Keratinocyte (primary cell): ENCODE data around the gene MPV17L2. TPM values are rescaled to one million over a fixed set of nuclear protein-coding genes. Genes with fewer than 3 reads are reported as not detected.

Experiments
- DNase-seq: peaks from one replicate; pipeline ENCODE4 v3.0.0-alpha.2; 2011; ENCODE audit warnings: low read depth, missing footprints, low spot score
- FAIRE-seq: peaks from 2 replicates; lab custom pipeline; 2011; peaks lifted over from hg19 to GRCh38; lab: Jason Lieb, UNC
- H2AFZ ChIP-seq: 2 replicates; pipeline ENCODE4 v1.6.0; 2012; ENCODE audit warnings: low read length, control low read depth, inconsistent platforms; ENCODE audit not compliant: control insufficient read depth
- H3K27ac ChIP-seq: 2 replicates; pipeline ENCODE4 v1.5.1; 2011; ENCODE audit warnings: low read length; ENCODE audit not compliant: control insufficient read depth, insufficient read depth
- H3K27me3 ChIP-seq: 3 replicates; pipeline ENCODE4 v1.6.0; 2011; ENCODE audit warnings: low read length; ENCODE audit not compliant: control insufficient read depth, insufficient read depth; ENCODE audit errors: extremely low read depth
- H3K36me3 ChIP-seq, 2 experiments: 2 replicates in 1 of 2; 3 replicates in 1 of 2; pipeline ENCODE4 v1.5.1; 2011; ENCODE audit warnings: low read length in 2 of 2, mild to moderate bottlenecking in 1 of 2; ENCODE audit not compliant: control insufficient read depth in 2 of 2, insufficient read depth in 2 of 2; ENCODE audit errors: extremely low read depth in 1 of 2
- H3K4me1 ChIP-seq: 3 replicates; pipeline ENCODE4 v1.5.1; 2011; ENCODE audit warnings: low read length; ENCODE audit not compliant: control insufficient read depth, insufficient read depth; ENCODE audit errors: extremely low read depth
- H3K4me2 ChIP-seq: 3 replicates; pipeline ENCODE4 v1.6.0; 2011; ENCODE audit warnings: low read depth, low read length; ENCODE audit not compliant: control insufficient read depth, insufficient read depth; ENCODE audit errors: extremely low read depth
- H3K4me3 ChIP-seq, 3 experiments: fragments of 200-600 bp in 1 of 3; sonication (generic) in 1 of 3; 2 replicates in 2 of 3; 3 replicates in 1 of 3; pipeline ENCODE4 v1.5.1; 2011 to 2016; ENCODE audit warnings: low read length in 3 of 3, mild to moderate bottlenecking in 3 of 3, control low read depth in 2 of 3, inconsistent platforms in 1 of 3, low read depth in 1 of 3, mixed read lengths in 1 of 3, mixed run types in 1 of 3, moderate library complexity in 1 of 3; ENCODE audit not compliant: control insufficient read depth in 2 of 3, insufficient read depth in 2 of 3; ENCODE audit errors: extremely low read depth in 1 of 3
- H3K79me2 ChIP-seq: 2 replicates; pipeline ENCODE4 v1.6.0; 2012; ENCODE audit warnings: low read length; ENCODE audit not compliant: control insufficient read depth, insufficient read depth
- H3K9ac ChIP-seq: 3 replicates; pipeline ENCODE4 v1.6.0; 2011; ENCODE audit warnings: low read length; ENCODE audit not compliant: control insufficient read depth, insufficient read depth; ENCODE audit errors: extremely low read depth
- H3K9me1 ChIP-seq: 3 replicates; pipeline ENCODE4 v1.6.0; 2011; ENCODE audit warnings: low read length; ENCODE audit not compliant: control insufficient read depth, insufficient read depth; ENCODE audit errors: extremely low read depth
- H3K9me3 ChIP-seq: 2 replicates; pipeline ENCODE4 v1.5.1; 2012; ENCODE audit warnings: low read depth, low read length; ENCODE audit not compliant: control insufficient read depth
- H4K20me1 ChIP-seq: 3 replicates; pipeline ENCODE4 v1.6.0; 2011; ENCODE audit warnings: low read length; ENCODE audit not compliant: control insufficient read depth, insufficient read depth; ENCODE audit errors: extremely low read depth
- EZH2 ChIP-seq: IDR thresholded peaks from one replicate; pipeline ENCODE4 v1.6.1; 2012; ENCODE audit warnings: inconsistent platforms, mild to moderate bottlenecking, low read length, moderate library complexity
- dilution Hi-C: fragments of 300-500 bp; cut with MboI; formaldehyde crosslinking; loops from one replicate; pipeline ENCODE4 v1.7.0; 2020; ENCODE audit warnings: low sequenced_read_pairs; ENCODE audit not compliant: extremely low pct_ligation_motif_present
- polyA minus RNA-seq, 3 experiments: library from RNA; depleted of rRNA, polyadenylated mRNA; stranded (reverse); fragments of >200 nt; gene quantifications; 1 replicate in 1 of 3; 2 replicates in 1 of 3; 3 replicates in 1 of 3; pipeline ENCODE4 v1.2.3, GENCODE V29; 2011
- polyA plus RNA-seq, 5 experiments: library from polyadenylated mRNA; depleted of rRNA in 3 of 5; stranded (reverse) in 3 of 5; stranded (forward) in 1 of 5; unstranded in 1 of 5; fragments of >200 nt; gene quantifications; 1 replicate in 1 of 5; 2 replicates in 3 of 5; 3 replicates in 1 of 5; pipeline versions ENCODE4 v1.2.1 to v1.2.3, GENCODE V29; 2011 to 2012; ENCODE audit warnings: missing spikeins in 2 of 5, low read depth in 1 of 5, low replicate concordance in 1 of 5
- TF ChIP-seq, protein P1 (sequence below), 3 experiments: IDR thresholded peaks in 1 of 3; conservative IDR thresholded peaks in 1 of 3; optimal IDR thresholded peaks in 1 of 3; 2 replicates in 2 of 3; 3 replicates in 1 of 3; pipeline versions ENCODE3 to v1.5.1; 2011; ENCODE audit warnings: low read length in 3 of 3, mild to moderate bottlenecking in 3 of 3, moderate library complexity in 2 of 3, control low read depth in 1 of 3, inconsistent platforms in 1 of 3; ENCODE audit not compliant: insufficient read depth in 2 of 3; ENCODE audit errors: extremely low read depth in 1 of 3

Gene MPV17L2
- polyA plus RNA-seq (26.3 to 39.8 TPM (median 26.8 TPM) in 3 replicates), polyA minus RNA-seq (22.0 to 49.3 TPM (median 47.2 TPM) in 3 replicates)
- 1.7 TPM for polyA plus RNA-seq (2011; ENCODE audit: low read depth)
- polyA plus RNA-seq (2011; cell fraction: cytosol; rRNA removed) = 32.5 and 45.0 TPM in 2 replicates
- polyA plus RNA-seq (2011; cell fraction: nucleus; rRNA removed) = 19.1 and 29.2 TPM in 2 replicates
- 15.8 and 27.7 TPM in 2 replicates for polyA plus RNA-seq (2012; ENCODE audit: low replicate concordance)
- 34.1 TPM for polyA minus RNA-seq (2011; cell fraction: cytosol; rRNA and poly(A)+ RNA removed)
- 10.8 and 12.0 TPM in 2 replicates for polyA minus RNA-seq (2011; cell fraction: nucleus; rRNA and poly(A)+ RNA removed)

DNA sequence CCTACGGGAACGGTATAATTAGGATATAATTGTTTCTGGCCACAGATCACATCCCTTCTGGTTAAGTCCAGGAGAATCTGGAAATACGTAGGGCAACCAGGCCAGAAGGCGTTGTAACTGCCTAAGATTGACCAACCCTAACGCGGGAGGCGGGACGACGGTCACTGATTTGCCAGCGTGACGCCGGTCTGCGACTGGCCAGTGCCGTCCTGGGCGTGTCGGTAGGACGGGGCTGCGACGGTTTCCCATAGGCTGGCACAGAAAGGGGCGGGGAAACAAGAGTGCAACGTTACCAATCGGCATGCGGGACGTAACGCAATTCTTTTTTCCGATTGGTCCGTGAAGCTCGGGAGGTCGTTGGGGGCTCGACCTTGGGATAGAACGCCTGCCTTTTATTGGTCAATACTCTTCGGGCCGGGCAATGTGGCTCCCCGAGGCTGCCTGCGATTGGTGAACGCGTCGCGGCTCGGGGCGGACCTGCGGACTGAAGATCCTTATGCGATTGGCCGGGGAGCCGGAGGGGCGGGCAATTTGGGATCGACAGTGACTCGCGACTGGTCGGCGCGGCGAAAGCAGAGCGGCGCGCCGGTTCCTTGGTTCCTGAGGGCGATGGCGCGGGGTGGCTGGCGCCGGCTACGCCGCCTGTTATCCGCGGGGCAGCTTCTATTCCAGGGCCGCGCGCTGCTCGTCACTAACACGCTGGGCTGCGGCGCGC, at the start of gene MPV17L2:
TSS of gene MPV17L2 (plus strand) at position 546 of the 715 bp plus-strand sequence. CDS start at position 610, 64 bp downstream.
- TF ChIP-seq, protein P1, sequence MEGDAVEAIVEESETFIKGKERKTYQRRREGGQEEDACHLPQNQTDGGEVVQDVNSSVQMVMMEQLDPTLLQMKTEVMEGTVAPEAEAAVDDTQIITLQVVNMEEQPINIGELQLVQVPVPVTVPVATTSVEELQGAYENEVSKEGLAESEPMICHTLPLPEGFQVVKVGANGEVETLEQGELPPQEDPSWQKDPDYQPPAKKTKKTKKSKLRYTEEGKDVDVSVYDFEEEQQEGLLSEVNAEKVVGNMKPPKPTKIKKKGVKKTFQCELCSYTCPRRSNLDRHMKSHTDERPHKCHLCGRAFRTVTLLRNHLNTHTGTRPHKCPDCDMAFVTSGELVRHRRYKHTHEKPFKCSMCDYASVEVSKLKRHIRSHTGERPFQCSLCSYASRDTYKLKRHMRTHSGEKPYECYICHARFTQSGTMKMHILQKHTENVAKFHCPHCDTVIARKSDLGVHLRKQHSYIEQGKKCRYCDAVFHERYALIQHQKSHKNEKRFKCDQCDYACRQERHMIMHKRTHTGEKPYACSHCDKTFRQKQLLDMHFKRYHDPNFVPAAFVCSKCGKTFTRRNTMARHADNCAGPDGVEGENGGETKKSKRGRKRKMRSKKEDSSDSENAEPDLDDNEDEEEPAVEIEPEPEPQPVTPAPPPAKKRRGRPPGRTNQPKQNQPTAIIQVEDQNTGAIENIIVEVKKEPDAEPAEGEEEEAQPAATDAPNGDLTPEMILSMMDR (optimal IDR thresholded peaks at IDR 0.05 in 1 of 3, IDR thresholded peaks at IDR 0.05 in 1 of 3, conservative IDR thresholded peaks at IDR 0.05 in 1 of 3; ENCODE audit: extremely low read depth in 1 of 3, insufficient read depth in 2 of 3, low read length in 3 of 3) = no peak
- no peak for TF ChIP-seq EZH2
- H3K36me3 ChIP-seq = peaks cover 4 to 9% of the 10 kb centered on the region in 2 experiments

DNA sequence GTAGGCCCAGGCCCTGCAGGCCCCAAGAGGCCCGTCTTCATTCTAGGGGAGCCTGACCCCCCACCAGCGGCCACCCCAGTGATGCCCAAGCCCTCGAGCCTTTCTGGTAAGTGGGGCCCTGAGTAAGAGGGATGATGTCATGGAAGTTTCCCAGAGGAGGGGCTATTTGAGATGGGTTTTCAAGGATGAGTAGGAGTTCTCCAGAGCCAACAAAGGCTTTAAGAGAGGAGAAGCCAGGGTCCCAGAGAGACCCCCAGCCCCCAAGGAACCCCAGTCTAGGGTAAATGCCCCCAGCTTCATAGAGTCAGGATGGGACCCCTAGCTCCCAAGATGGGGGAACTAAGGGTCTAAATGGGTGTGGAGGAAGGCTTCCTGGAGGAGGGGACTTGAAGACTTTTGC, 49.1 kb upstream of the MPV17L2 start:
- H3K4me3 ChIP-seq = no peak overlapping the region
- DNase-seq (no peak), FAIRE-seq (no peak)
- H3K79me2 ChIP-seq = no peaks in the 10 kb centered on the region
- H4K20me1 ChIP-seq = no peaks in the 10 kb centered on the region
- H3K9me1 ChIP-seq = no peaks in the 10 kb centered on the region
- H3K27me3 ChIP-seq = no peaks in the 10 kb centered on the region
- H2AFZ ChIP-seq = no peak overlapping the region
- no peaks in the 10 kb centered on the region for H3K4me1 ChIP-seq
- H3K9ac ChIP-seq = no peak overlapping the region
- peaks cover 0 to 13% of the 10 kb centered on the region in 2 experiments for H3K36me3 ChIP-seq
- no peak for TF ChIP-seq EZH2
- TF ChIP-seq, protein P1 (optimal IDR thresholded peaks at IDR 0.05 in 1 of 3, IDR thresholded peaks at IDR 0.05 in 1 of 3, conservative IDR thresholded peaks at IDR 0.05 in 1 of 3; ENCODE audit: extremely low read depth in 1 of 3, insufficient read depth in 2 of 3, low read length in 3 of 3) = no peak
- H3K9me3 ChIP-seq = no peaks in the 10 kb centered on the region
- H3K27ac ChIP-seq = no peak overlapping the region
- no peak overlapping the region for H3K4me2 ChIP-seq
- dilution Hi-C loops = no loop called here

More for the DNA sequence above, at the start of gene MPV17L2:
- peaks cover 6% of the 10 kb centered on the region for H3K79me2 ChIP-seq
- H4K20me1 ChIP-seq = no peaks in the 10 kb centered on the region
- peak within 1 kb of the TSS; percentile 85 for H3K9ac ChIP-seq
- H3K9me1 ChIP-seq = peaks cover 4% of the 10 kb centered on the region
- peaks cover 20% of the 10 kb centered on the region for H3K4me1 ChIP-seq
- peak within 1 kb of the TSS; percentile 71 for H2AFZ ChIP-seq
- peak within 1 kb of the TSS; percentile 98 for H3K4me2 ChIP-seq
- DNase-seq (peak; percentile 99), FAIRE-seq (peak; percentile 97)
- peak within 1 kb of the TSS; percentile 83 to 89 (median 86) for H3K4me3 ChIP-seq
- dilution Hi-C loops = no loop called here
- peak within 1 kb of the TSS; percentile 81 for H3K27ac ChIP-seq
- no peaks in the 10 kb centered on the region for H3K9me3 ChIP-seq
- H3K27me3 ChIP-seq = no peaks in the 10 kb centered on the region
